Stimulated activated CD8-positive, alpha-beta memory T cell treated with anti-CD3 and anti-CD28 coated beads, Interleukin-4, amount 100 ng/mL, for 48 hours (primary cell): ENCODE measurements around the gene ARHGAP10.

ENCODE experiments used
- DNase-seq: peaks from one replicate; pipeline ENCODE4 v3.0.0-alpha.2; 2020

Gene ARHGAP10

DNA sequence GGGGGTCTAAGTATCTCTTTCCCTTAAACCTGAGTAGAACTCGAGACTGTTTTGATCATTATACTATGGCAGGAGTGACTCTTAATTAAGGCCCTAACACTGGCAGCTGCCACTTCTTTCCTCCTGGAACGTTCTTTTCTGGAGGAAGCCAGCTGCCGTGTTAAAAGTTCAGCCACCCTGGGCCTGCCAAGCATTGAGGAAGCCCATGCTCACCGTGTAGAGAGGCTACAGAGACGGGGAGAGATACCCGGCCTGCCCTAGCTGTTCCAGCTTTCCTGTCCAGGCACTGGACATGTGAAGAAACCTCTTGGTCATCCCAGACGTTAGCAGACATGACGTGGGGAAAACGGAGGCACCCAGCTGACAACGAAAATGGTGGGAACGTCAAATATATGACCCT is 274.1 kb downstream of the ARHGAP10 start:
- DNase-seq: no peak

DNA sequence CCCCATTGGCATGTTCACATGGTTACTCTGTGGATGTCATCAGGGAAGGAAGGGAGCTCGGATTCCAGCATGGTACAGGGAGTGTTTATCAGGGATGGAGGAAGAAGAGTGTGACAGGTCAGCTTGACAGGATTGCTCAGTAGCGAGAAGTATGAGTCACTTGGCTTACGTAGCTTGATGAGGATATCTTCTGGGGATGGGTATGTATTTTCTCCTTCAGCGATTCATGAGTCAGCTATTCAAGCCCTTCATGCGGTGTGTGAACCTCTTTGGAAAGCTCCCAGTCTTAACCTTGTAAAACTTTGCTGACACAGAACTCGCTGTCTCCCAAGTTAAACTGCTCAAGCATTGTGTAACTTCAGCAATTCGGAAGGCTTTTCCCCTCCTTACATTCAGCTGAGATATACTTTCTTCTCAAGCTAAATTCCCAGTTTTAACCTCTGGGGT is 275.4 kb downstream of the ARHGAP10 start:
- DNase-seq: no peak

DNA sequence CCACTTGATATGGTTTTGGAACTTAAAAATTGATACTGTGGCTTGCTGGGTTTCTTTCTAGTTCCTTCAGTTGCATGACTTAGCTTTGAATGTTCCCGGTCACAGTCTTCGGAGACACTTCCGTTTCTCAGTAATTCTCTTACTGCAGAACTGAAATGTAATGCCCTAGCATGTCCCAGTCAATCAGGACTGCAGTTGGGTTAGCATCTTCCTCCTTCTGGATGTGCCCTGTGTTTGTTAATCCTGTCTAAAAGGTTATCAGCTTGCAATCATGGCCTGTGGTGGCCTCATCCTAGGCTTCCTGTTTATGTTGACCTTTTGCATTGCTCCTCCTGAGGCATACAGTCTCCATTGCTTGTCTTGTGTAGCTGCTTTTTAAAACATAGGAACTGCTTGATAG is 275.9 kb downstream of the ARHGAP10 start:
- DNase-seq: no peak

DNA sequence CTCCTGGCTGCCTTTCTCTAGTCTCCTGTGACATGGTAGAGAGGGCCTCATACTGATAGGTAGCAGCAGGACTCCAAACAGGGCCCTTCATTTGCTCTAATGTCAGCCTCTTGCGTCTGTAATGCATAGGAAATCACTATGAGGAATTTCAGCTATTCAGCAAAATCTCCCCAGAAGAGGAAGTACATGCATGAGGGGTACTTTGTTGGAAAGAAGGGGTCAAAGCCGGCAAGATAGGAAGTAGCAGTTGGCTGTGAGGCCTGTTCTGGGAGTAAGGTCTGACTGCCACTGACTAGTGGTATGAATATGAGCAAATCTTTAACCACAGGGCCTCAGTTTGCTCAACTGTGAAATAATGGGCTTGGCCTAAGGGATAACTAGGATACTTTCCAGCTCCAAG is 283.2 kb downstream of the ARHGAP10 start:
- DNase-seq: no peak

DNA sequence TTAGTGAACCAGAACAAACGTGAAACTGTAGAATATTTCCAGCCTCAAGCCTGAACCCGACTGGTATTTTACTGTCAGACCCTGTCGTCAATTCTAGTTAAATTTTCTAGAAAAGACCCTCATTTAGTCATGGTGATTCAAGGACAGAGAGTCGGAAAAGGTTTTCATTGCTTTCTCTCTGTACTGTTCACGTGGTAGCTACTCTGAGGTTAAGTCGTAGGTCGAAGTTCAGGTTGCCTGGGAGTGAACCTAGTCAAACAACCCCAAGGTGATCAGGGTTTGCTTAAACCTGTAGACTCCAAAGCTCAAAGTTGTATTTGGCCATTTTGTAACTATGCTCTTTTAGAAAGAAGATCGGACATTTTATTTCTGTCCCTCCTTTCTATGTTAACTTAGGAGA is 283.6 kb downstream of the ARHGAP10 start:
- DNase-seq: no peak

DNA sequence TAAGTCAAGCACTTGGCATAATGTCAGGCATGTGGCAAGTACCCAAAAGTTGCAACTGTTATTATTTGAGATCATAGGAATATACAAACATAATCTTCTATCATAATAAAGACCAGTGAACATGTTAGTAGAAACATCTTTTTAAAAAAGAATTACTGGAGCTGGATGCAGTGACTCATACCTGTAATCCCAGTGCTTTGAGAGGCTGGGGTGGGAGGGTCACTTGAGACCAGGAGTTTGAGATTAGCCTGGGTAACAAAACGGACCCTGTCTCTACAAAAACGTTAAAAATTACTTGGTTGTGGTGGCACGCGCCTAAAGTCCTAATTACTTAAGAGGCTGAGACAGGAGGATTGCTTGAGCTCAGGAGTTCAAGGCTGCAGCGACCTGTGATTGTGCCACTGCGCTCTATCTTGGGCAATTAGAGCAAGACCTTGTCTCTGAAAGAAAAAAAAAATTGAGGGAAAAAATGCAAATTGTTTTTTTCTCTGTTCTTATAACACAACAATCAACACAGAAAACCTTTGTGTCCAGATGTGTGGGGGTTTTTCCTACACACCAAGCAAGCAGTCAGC is 284.3 kb downstream of the ARHGAP10 start:
- no peak for DNase-seq

DNA sequence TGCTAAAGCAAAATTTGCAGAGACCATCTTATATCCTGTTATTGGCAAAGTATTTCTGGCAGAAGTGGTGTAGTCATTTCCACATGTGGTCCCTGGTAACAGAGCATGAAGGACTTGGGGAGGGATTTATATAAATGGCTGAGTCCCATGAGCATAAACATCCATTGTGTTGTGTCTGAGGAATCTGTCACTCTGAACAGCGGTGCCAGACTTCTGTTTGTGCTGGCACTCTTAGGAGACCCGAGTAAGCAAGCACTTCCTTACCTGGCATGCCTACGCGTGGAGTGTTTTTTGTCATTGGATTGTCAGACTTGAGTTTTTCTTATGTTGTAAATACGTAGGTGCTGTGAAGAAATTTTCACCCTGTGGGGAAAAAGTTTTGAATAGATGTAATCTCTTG is 285.9 kb downstream of the ARHGAP10 start:
- no peak for DNase-seq

DNA sequence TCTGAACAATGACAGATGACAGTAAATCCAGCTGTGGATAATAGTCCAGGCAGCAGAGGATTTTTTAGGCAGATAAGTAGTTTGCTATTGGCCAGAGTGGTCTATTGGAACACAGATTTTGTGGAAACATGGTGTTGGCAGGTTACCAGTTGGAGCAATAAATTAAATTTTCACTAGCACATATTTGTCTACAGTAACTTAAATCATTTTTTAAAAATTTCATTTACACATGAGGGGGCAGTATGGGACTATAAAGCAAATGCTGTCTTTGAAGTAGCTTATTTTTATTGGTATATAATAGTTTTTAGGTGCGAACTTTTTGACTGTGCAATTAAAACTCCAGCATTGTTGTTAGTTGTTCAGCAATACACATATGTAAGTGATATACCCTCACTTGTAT is 289.8 kb downstream of the ARHGAP10 start:
- no peak for DNase-seq

DNA sequence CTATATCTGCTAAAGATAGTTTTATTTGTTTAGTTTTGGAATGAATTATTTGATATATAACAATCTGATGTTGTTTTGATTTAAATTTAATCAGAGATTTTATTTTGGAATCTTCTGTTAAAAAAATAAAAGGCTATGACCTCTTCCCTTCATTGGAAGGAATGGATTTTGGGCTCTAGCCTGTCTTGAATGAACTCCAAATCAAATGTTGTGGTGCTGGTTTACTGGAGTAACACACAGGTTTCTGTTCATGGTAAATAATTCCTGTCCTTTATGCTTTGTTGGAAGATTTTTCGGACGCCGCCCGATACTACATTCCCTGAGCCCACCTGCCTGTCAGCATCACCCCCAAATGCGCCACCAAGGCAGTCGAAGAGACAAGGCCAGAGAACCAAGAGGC is 291.1 kb downstream of the ARHGAP10 start:
- DNase-seq: no peak

DNA sequence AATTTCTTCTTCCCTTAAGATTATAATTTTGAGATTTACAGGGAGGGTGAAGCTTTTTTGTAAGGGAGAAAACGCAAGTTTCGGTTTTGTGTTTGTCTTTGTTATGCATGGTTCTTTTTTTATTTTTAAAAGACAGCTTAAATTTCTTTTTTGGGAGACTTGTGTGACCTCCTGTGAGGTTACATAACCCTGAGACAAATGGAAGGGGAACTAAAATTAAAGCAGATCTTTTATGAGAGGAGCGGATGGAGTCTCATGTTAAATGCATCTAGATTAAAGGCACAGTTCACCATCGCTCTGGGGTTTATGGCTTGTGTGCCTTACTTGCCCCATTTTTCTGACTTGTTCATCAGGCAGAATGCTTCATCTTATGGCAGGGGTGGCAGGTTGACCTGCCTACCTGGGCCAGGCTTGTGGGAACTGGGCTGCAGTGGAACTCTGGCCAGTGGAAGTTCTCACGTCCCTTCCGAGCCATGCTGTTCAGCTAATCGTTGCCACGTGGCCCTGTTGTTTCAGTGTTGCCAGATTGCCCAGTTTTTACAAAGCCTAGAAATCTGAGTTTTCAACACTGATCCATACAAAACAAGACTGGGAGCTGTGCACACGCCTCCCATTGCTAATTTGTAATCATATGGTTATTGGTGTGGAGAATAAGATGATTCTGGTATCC is 291.8 kb downstream of the ARHGAP10 start:
- no peak for DNase-seq

DNA sequence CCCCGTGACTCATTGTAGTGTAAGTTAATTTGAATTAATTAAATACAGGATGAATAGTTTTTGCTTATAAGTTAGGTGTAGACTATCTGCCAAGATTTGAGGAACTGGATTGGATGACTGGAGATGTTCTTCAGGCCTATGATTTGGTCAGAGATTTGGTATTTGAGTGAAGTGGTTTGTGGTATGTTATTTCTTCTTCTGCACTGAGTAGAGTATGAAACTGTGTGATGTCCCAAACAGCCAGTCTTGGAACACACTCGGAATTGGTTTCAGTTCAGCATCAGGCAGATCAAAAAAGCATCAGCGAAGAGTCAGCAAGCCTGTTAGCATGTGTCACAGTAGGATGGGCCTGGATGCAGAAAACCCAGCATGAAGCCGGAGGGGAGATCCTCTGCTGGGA is 294.1 kb downstream of the ARHGAP10 start:
- DNase-seq: no peak

DNA sequence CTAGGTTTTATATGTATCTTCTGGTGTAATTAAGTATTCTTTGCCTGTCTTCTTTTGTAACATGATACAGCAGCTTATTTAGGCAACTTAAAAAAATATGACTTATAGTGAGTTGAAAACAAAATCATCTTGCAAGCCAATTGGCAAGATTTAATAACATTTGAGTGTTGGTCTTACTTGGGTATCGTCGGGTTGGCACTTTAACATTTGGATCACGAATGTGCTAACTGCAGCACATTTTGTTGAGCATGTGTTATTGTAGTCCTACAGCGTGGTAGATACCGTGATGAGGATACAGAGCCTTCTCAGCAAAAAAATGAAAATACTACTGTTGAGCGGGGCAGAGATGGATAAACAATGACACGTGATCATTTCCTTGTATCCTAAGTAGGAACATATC is 295.3 kb downstream of the ARHGAP10 start:
- no peak for DNase-seq

DNA sequence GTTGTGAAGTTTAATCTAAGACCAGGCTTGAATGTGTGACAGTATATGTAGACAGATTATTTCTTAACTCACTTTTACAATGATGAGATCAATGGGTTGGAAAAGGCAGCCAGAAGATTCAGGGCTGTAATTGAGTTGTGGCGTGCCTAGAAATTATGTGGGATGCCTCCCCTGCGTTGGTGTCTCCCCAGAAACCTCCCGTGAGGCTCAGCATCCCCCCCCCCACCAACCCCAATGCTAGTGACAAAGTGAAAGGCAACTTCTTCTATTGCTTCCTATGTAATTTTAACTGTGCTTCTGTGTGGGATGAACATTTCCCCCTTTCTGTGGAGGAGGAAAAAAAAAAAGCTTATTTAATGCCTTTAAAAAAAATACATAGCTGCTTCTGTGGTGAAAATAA is 297.9 kb downstream of the ARHGAP10 start:
- no peak for DNase-seq

DNA sequence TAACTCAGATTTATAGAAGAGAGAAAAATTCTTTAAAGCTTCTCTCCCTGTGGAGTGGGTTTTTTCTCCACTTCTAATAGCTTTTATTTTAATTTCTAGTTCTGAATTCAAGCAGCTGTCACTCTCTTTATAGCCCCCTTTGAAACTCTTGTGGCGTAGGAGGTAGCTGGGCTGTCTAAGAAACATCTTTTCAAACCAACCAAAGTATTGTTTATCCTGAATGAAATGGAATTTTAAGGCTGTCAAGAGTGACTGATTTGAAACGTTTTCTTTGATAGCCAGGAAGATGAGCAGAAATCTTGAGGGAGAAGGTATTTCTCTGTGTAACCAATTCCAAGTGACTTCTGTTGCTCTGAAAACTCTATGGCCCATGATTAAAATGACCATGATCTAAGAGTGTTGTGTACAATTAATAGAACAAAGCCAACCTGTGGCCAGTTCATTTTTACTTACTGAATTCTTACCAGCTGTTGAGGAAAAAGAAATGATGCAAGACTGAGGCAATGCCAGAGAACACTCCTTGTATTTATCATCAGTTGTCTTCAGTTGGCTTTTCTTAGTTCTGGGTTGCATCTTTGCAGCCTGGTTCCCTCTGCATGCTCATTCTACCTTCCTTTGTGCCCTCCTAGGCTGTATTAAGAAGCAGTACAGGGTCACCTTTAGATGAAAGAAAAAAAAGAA is 298.4 kb downstream of the ARHGAP10 start:
- no peak for DNase-seq

DNA sequence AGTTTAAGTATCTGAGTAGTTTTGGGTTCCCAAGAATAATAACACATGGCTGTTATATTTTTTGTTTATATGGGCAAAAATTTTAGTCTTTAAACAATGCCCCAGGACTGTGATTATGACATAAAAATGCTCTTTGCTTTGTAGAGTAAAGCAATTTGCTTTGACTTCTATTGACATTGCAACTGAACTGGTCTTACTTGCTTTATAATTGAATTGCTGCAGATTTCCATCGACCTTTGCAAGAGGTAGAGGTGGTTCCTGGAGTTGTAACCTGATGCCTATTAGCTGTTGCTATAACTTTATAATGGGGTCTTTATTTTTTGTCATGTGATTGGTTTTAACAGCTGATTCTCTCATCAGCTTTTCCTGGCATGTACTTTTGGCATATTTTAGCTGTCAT is 302.9 kb downstream of the ARHGAP10 start:
- DNase-seq: no peak

DNA sequence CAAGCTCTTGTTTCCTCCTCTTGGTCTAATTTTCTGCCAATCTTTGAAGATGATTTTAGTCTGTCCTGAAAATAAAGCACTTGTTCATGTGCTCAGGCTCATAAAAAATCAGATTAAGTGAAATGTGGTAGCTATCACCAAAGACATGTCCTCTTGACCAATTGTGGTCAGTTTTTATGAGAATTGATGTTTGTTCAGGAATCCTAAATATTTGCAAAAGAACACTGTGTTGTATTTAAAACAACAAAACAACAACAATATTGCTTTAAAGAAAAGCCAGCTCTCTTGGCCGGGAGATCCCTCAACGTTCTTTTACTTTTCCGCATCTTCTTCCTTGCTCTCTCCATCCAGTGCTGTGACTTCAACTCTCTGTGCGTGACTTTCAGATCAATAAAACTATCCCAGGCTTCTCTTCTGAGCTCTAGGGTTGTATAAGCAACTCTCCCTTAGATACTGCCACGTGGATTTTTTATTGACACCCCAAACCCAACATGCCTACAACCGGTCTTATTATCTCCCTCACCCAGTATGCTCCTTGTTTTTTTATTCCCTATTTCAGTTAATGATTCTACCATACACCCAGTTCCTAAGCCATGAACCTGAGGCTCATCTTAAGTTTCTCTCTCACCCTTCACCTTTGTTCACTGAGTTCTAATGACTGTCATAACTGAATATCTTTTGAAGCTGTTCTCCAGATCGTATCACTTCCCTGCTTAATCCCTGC is 309.9 kb downstream of the ARHGAP10 start:
- no peak for DNase-seq

DNA sequence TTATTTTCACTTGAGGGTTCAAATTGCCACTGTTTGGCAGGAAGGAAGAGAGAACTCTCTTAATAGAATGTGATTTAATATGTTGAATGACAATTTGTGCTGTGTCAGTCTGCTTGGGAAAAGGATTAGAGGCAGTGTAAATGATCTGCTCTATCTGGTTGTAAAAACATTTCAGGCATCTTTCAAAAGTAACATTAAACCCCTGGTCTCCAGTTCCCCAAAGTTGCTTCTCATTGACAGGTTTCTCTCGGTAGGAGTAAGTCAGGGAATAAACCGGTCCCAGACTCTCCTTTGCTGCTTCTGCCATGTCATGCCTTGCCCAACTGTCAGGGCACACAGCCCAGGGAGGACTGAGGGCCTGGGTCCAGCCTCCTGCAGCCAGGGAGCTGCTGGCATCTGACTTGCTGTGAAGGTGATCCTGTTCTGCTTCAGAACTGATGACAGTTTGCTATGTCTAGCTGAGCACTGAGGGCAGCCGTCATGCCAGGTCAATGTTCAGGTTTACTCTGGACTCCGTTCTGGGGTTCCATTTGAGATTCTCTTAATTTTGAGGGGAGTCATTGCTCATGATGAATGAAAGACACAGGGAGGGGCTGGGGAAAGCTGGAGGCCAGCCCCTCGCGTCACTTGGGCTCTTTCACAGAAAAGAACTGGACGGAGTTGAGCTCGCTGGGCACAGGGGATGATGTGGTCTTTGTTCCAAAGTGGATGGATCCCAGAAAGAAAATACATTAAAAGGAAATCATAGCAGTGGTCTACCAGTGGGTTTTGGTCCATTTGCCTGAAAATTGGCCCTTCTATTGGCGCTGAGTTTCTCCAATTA is 312.4 kb downstream of the ARHGAP10 start:
- no peak for DNase-seq

DNA sequence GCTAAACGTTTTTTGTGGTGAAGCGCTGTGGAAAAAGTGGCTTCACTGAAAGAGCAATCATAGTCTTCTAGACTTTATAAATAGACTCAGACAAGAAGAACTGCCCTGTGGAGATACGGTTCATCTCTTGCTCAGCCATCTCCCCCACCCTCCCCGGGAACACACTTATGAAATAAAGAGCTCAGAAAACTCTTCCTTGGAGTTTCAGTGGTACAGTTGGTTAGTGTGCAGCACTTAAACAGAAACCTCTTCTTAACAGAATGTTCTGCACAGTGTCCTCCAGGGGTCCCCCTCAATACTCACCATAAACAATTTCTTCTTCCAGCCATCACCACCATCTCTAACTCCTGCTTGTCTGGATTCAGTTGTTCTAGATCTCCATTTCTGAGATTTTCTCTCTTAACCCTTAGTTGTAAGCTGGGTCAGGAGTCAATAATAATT is 313.0 kb downstream of the ARHGAP10 start:
- no peak for DNase-seq

DNA sequence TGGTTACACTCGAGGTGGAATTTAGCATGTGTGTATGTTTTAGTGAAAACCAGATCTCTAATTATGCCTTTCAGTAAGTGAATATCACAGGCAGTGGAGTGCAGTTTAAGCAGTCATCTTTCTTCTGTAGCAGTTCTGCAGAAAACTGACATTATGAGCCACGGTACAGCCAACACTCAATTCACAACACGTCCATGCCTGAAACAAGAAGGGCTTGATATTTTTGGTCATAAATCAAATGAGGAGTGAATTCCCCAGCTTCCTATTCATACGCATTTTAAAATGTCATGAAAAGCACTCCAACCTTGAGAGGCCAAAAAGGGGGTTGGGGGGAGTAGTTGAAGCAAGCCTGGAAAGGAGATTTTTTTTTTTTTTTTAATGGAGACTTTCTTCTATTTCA is 316.7 kb downstream of the ARHGAP10 start:
- no peak for DNase-seq

DNA sequence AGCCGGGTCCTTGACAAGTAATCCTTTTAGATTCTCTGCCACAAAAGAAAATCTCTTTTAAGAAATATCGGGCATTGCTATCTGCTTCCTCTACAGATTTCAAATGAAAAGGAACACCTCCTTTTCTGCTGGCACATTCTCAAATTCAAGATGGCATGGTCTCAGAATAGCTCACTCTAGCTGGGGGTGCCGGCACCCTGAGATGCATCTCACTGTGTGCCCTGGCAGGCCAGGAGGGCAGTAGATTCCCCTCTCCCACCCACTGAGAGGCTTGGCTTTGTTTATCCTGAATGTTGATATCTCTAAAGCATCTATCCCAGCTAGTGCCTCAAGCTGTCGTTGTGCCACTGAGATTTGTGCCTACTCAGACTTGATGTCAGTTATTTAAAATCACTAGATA is 319.5 kb downstream of the ARHGAP10 start:
- DNase-seq: no peak

DNA sequence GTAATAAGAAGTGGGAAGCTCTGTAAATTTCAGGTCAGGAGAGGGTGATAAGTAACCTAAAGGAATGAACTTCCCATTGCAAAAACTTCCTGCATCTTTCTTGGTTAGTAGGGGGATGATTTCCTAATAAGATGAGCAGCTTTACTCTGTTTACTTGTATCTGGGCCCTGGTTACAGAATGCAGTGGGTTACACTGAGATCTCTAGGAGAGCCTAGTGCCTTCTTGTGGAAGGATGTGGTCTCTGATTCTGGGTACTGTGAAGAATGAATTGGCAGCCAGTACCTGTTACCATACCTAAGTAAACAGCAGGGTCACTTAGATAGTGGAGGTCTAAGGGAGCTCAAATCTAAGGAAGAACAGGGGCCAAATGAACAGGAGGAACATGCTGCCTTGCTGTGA is 320.6 kb downstream of the ARHGAP10 start:
- DNase-seq: no peak

DNA sequence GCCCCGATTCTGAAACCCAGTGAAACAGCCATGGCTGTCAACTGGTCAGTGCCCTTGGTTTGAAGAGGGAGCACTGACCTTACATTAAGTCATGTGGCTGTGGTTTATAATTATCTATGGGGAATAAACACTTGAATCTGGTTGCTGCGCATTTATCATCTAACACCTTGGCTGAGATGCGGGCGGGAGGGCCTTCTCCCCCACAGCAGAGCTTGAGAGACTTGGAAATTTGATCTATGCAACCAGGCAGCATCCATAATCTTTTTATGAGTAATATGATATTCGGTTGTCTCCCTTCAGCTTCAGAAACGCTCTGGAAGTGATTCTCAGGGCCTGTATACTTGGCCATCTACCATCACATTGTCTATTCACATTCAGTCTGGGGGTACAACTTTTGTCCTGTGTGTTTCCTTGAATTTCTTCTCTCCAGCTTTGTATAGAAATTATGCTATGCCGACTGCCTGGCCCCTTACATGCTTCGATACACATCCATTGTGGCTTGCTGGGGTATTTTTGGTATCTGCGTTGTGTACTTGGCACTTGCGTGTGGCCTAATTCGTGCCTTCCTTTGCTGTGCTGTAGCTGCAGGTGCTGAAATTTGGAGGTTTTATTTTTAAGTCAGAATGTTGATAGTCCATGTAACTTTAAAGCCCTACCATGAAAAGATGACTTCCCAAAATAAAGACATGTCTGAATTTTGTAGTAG is 321.6 kb downstream of the ARHGAP10 start:
- DNase-seq: no peak
